NAMALWA (cell line): ENCODE results near the gene MTURN.
"Not testable (repeated sequence)": the region's sequence is repeated elsewhere in the genome, so short reads cannot be mapped to it uniquely, and the experiment has no call there.

ENCODE experiments used
- DNase-seq: peaks from one replicate; pipeline ENCODE4 v3.0.0-alpha.2; 2015; ENCODE audit warnings: low spot score

Gene MTURN

GRCh38 chr7:30180718-30181117 lies 45.9 kb downstream of the MTURN start:
- DNase-seq: no peak

- DNase-seq: no peak
These were observed 46.4 kb downstream of the MTURN start for GRCh38 chr7:30181211-30181610.

- no peak for DNase-seq
These were observed 47.1 kb downstream of the MTURN start for GRCh38 chr7:30181736-30182522.

- no peak for DNase-seq
These were observed 48.0 kb downstream of the MTURN start for GRCh38 chr7:30182814-30183213.

- no peak for DNase-seq
These were observed 49.1 kb downstream of the MTURN start for GRCh38 chr7:30183749-30184369.

- DNase-seq: no peak
These were observed 50.2 kb downstream of the MTURN start for GRCh38 chr7:30184791-30185487.

GRCh38 chr7:30185496-30185895 lies 50.7 kb downstream of the MTURN start:
- DNase-seq: no peak

- DNase-seq: no peak
These were observed 51.9 kb downstream of the MTURN start for GRCh38 chr7:30186725-30187124.

- DNase-seq: no peak
These were observed 52.7 kb downstream of the MTURN start for GRCh38 chr7:30187513-30187912.

GRCh38 chr7:30188381-30188780 lies 53.6 kb downstream of the MTURN start:
- not testable (repeated sequence) for DNase-seq

- no peak for DNase-seq
These were observed 54.0 kb downstream of the MTURN start for GRCh38 chr7:30188811-30189210.

- no peak for DNase-seq
These were observed 57.0 kb downstream of the MTURN start for GRCh38 chr7:30191809-30192208.

GRCh38 chr7:30193336-30193943 lies 58.7 kb downstream of the MTURN start:
- no peak for DNase-seq

- DNase-seq: no peak
These were observed 61.6 kb downstream of the MTURN start for GRCh38 chr7:30196408-30196807.

GRCh38 chr7:30197438-30197837 lies 62.7 kb downstream of the MTURN start:
- no peak for DNase-seq

- no peak for DNase-seq
These were observed 64.5 kb downstream of the MTURN start for GRCh38 chr7:30199271-30199670.

- no peak for DNase-seq
These were observed 65.8 kb downstream of the MTURN start for GRCh38 chr7:30200591-30200990.

GRCh38 chr7:30201161-30201666 lies 66.4 kb downstream of the MTURN start:
- DNase-seq: no peak

- DNase-seq: no peak
These were observed 67.1 kb downstream of the MTURN start for GRCh38 chr7:30201921-30202320.

- no peak for DNase-seq
These were observed 67.9 kb downstream of the MTURN start for GRCh38 chr7:30202671-30203070.

- no peak for DNase-seq
These were observed 71.7 kb downstream of the MTURN start for GRCh38 chr7:30206491-30206890.

GRCh38 chr7:30206942-30207341 lies 72.2 kb downstream of the MTURN start:
- no peak for DNase-seq

- no peak for DNase-seq
These were observed 72.6 kb downstream of the MTURN start for GRCh38 chr7:30207376-30207775.
